Measurements from ENCODE around the gene AIM2.
"Not testable (repeated sequence)": the region's sequence is repeated elsewhere in the genome, so short reads cannot be mapped to it uniquely, and the experiment has no call there.

The AIM2 gene

DNA sequence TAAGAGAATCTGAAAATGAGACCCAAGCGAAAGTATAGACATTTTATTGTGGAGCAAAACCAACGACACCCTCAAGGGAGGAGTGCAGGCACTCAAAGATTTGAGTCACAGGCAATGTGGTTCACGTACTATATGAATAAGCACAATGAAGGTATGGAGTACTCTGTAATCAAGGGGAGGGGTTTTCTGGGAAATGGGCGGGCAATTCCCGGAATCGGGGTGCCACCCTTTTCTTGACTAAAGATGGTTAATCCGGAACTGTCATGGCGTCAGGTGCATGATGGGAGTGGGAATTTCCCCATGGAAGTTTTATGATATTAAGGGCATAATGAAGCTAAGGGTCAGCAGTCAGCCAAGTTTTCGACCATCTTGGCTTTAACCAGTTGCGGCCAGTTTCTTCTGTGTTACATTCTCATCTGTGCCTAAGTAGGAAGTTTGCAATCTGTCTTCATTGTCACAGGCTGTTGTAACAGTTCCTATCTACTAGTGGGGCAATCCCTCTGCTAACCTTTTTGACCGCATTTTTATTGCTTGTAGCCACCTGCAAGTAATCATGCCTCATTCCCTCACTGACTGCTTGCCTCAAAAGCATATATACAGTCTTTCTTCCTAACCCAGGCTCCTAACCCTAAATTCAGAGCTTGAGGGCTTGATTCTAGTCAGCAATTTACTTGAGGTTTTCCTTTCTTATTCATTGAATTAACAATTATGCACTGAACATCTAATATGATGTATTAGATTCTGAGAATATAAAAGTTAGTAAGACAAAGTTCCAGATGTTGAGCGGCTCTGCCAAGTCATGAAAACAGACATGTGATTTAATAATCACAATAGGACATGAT, 775 bp upstream of the AIM2 start:
- DNase-seq = peak in 3 of 4 experiments; percentile 24 to 47 (median 26)

GRCh38 chr1:159071970-159072582, 4.5 kb downstream of the AIM2 start:
- DNase-seq = no peak

DNA sequence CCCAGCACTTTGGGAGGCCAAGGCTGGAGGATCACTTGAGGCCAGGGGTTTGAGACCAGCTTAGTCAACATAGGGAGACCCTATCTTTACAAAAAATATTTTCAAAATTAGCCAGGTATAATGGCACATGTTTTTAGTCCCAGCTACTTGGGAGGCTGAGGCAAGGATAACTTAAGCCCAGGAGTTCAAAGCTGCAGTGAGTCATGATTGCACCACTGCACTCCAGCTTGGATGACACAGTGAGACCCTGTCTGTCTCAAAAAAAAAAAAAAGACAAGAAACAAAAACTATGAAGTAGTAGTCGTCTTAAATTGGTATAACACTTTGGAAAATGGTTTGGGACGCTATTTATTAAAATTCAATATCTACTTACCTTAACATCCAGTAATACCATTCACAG, 7.7 kb downstream of the AIM2 start:
- DNase-seq = no peak

GRCh38 chr1:159067699-159068621, 8.6 kb downstream of the AIM2 start:
- no peak for DNase-seq

- no peak for DNase-seq
Measured at GRCh38 chr1:159066108-159066507, 10.5 kb downstream of the AIM2 start.

GRCh38 chr1:159065106-159065505, 11.5 kb downstream of the AIM2 start:
- DNase-seq = no peak

GRCh38 chr1:159058751-159059150, 17.8 kb downstream of the AIM2 start:
- no peak for DNase-seq

- no peak for DNase-seq
Measured at GRCh38 chr1:159056069-159056698, 20.4 kb downstream of the AIM2 start.

DNA sequence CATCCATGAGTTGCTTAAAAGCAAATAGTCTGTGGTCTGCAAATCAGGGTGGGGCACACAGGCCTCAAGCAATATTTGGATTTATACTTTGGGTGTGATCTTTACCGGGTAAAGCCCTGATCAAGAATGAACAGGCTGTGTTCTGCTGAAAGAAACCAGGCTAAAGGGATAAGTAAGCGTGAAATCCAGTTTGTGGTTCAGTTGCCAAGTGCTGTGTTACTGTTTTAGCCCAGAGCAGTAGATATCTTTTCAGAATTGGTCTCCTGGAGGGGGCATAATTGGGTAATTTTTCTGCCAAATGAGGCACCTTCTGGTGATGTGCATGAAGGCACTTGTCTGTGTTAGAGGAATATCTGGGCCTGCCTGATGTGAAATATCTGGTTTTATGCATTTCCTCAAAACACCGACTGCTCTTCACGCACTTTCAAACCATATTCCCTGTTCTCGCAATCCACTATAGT, 21.4 kb downstream of the AIM2 start:
- no peak for DNase-seq

DNA sequence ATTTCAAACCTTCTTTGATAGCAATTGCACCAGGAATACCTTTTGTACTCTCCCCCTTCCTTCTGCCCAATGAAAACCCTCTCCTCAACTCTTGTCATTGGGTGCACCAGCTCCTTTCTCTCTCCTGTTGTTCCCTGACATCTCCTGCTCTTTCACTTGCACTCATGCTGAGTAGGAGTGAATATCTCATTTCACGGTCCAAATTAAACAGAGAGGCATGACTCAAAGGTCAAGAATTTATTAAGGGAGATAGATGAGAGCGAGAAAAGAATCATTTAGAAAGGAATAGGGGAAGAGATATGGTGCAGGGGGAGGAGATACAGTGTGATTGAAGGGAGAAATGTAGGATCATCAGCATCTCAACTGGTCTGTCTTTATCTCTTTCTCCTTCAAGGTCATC, 22.1 kb downstream of the AIM2 start:
- DNase-seq = no peak

- DNase-seq = no peak
Measured at GRCh38 chr1:159051436-159051835, 25.1 kb downstream of the AIM2 start.

DNA sequence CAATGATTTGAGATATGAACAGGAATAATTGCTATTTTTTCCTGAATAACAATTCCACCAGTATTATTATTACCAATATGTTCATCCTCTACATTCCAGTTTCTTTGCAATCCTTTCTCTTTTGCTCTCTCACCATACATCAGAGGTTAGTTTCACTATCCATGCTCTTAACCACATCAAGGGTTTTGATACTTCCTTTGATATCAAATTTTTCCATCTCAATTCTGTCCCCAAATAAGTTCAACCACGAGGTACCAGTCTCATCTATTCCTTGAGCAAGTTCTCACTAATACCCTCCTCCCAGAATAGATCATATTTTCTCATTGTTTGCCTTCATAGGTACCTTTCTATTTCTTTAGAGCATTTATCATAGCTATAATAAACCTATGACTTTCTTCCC, 30.1 kb downstream of the AIM2 start:
- not testable (repeated sequence) for DNase-seq

- DNase-seq = no peak
Measured at GRCh38 chr1:159040893-159041724, 35.5 kb downstream of the AIM2 start.

DNA sequence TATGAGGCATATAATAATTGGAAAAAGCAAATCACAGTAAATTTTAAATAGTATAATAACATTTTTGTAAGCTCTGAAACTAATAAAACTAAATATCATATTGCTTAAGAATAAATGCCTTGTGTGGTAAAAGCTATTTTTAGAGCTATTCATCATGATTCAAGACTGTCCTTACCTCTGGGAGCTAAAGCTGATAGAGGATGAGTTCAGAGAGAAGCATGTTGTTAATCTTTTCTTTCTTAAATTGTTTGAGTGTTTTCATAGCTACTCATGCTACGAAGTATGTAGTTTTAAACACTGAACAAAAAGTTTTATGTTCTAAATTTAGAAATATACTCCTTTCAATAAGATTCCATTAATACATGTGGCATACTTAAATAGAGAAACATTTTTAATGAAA, 36.4 kb downstream of the AIM2 start:
- DNase-seq = no peak

DNA sequence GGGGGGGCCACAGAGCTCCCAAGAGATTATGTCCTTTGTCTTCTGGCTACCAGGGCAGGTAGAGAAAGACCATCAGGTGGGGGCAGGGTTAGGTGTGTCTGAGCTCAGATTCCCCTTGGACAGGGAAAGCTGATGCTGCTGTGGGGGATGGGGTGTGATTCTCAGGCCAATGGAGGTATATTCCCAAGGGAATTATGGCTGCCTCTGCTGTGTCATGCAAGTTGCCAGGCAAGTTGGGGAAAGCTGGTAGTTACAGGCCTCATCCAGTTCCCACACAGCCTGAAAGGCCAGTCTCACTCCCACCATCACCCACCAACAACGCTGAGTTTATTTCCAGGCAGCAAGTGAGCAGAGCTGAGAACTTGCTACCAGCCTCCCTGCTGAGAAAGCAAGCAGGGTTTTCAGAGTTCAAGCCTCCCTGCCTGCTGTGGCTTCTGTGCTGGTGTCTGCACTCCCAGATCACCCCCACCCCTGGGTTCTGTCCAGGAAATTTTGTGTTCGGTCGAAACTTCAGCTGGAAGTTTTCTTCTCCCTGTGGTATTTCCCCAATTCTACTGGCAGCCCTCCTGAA, 45.6 kb downstream of the AIM2 start:
- DNase-seq = no peak

GRCh38 chr1:159030311-159030710, 46.3 kb downstream of the AIM2 start:
- no peak for DNase-seq

GRCh38 chr1:159026841-159027240, 49.7 kb downstream of the AIM2 start:
- DNase-seq = not testable (repeated sequence)

- DNase-seq = no peak
Measured at GRCh38 chr1:159025043-159025442, 51.5 kb downstream of the AIM2 start.

DNA sequence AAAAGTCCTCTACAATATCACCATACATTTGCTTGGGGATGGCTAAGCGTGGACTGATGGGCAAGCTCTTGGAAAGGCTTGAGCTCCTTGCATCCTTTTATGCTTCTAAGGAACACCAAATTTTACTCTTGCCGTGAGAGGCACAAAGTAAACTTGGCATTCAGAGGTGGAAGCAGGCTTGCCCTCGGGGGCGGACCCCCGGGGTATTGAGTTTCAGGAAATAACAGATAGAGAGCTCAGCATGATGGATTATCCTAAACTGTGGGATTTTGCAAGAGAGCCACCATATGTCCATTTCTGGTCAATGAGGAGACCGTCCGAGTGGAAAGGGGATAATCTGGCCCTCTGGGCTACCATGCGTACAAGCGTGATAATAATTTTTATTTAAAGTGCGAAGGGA, 52.8 kb downstream of the AIM2 start:
- no peak for DNase-seq

- DNase-seq = peak in 2 of 4 experiments; percentile 21 to 30
Measured at GRCh38 chr1:159015440-159015909, 61.1 kb downstream of the AIM2 start.

GRCh38 chr1:159014851-159015250, 61.7 kb downstream of the AIM2 start:
- no peak for DNase-seq
